ENCODE measurements around the gene HYCC2.

- TF ChIP-seq CTCF (IDR thresholded peaks at IDR 0.05): no peak
- TF ChIP-seq POLR2A (IDR thresholded peaks at IDR 0.05): no peak
Measured at GRCh38 chr2:201109186-201109585, 37.7 kb upstream of the HYCC2 start.

Measured in right lobe of liver (tissue), 4 donors.